Hepatocyte (in vitro differentiated cells): Measurements from ENCODE around the gene HDAC11. TPM values are rescaled to one million over a fixed set of nuclear protein-coding genes. Genes with fewer than 3 reads are reported as not detected.
A peak's percentile ranks its signal among the peaks of the same experiment; 100 is the strongest.

Experiments
- DNase-seq: peaks from one replicate; pipeline ENCODE4 v3.0.0-alpha.2; 2016; ENCODE audit warnings: low spot score
- H2AFZ ChIP-seq: fragments of 200-600 bp; sonication (generic); 2 replicates; pipeline ENCODE4 v1.6.0; 2016; ENCODE audit warnings: antibody characterized with exemption, mild to moderate bottlenecking
- H3K27ac ChIP-seq: fragments of 200-600 bp; sonication (generic); 2 replicates; pipeline ENCODE4 v1.5.1; 2016; ENCODE audit warnings: mild to moderate bottlenecking
- H3K27me3 ChIP-seq: fragments of 200-600 bp; sonication (generic); 2 replicates; pipeline ENCODE4 v1.6.1; 2016
- H3K36me3 ChIP-seq: fragments of 200-600 bp; sonication (generic); replicated peaks from 2 replicates; pipeline ENCODE4 v1.5.1; 2016; ENCODE audit warnings: low read depth; ENCODE audit not compliant: insufficient read depth
- H3K4me1 ChIP-seq: fragments of 200-600 bp; sonication (generic); 2 replicates; pipeline ENCODE4 v1.5.1; 2016; ENCODE audit warnings: mild to moderate bottlenecking, moderate library complexity; ENCODE audit not compliant: insufficient read depth
- H3K4me2 ChIP-seq: fragments of 200-600 bp; sonication (generic); 2 replicates; pipeline ENCODE4 v1.6.0; 2016
- H3K4me3 ChIP-seq: fragments of 200-600 bp; sonication (generic); 2 replicates; pipeline ENCODE4 v1.5.1; 2016; ENCODE audit warnings: mild to moderate bottlenecking
- H3K79me2 ChIP-seq: fragments of 200-600 bp; sonication (generic); 2 replicates; pipeline ENCODE4 v1.6.0; 2017; ENCODE audit warnings: mild to moderate bottlenecking
- H3K9me2 ChIP-seq: fragments of 200-600 bp; sonication (generic); replicated peaks from 2 replicates; pipeline ENCODE4 v1.6.0; 2017; ENCODE audit warnings: mild to moderate bottlenecking; ENCODE audit not compliant: insufficient read depth
- H3K9me3 ChIP-seq: fragments of 200-600 bp; sonication (generic); 2 replicates; pipeline ENCODE4 v1.5.1; 2016; ENCODE audit warnings: low read depth, mild to moderate bottlenecking
- H4K20me1 ChIP-seq: fragments of 200-600 bp; sonication (generic); 2 replicates; pipeline ENCODE4 v1.6.0; 2016; ENCODE audit warnings: mild to moderate bottlenecking; ENCODE audit not compliant: insufficient read depth, poor library complexity, severe bottlenecking
- CTCF ChIP-seq: fragments of 200-600 bp; sonication (generic); IDR thresholded peaks from 2 replicates; pipeline ENCODE4 v1.5.1; 2016; ENCODE audit warnings: antibody characterized with exemption, mild to moderate bottlenecking; ENCODE audit not compliant: poor library complexity
- EZH2 ChIP-seq: fragments of 200-600 bp; sonication (generic); IDR thresholded peaks from 2 replicates; pipeline ENCODE4 v1.6.1; 2016; ENCODE audit warnings: antibody characterized with exemption, mild to moderate bottlenecking, borderline replicate concordance
- EZH2phosphoT487 ChIP-seq: fragments of 200-600 bp; sonication (generic); IDR thresholded peaks from one replicate; pipeline ENCODE4 v1.6.1; 2018; ENCODE audit warnings: antibody characterized with exemption, mild to moderate bottlenecking, low read depth, moderate library complexity; ENCODE audit not compliant: unreplicated experiment, severe bottlenecking
- WGBS: methylation state at CpG from one replicate; pipeline ENCODE4 v1.1.6; 2016; ENCODE audit warnings: low lambda C conversion rate; ENCODE audit errors: missing lambda C conversion rate; 5-methylcytosine and 5-hydroxymethylcytosine counted together
- polyA plus RNA-seq: library from polyadenylated mRNA; unstranded; fragments of >200 nt; fragmentation: Nextera tagmentation; extraction: Ambion mirVana; gene quantifications from 2 replicates; pipeline ENCODE4 v1.2.1, GENCODE V29; 2016
- total RNA-seq: library from RNA; depleted of rRNA; stranded (reverse); fragments of >200 nt; gene quantifications from 2 replicates; pipeline ENCODE4 v1.2.3, GENCODE V29; 2014

The HDAC11 gene
- total and polyA plus RNA-seq, 2 experiments from 2014 or later, result 8.4 to 12.3 TPM

GRCh38 chr3:13482106-13482690 is 2.1 kb downstream of the HDAC11 start:
- Histone ChIP-seq H3K27ac (no peak overlapping the region), H3K4me2 (no peak overlapping the region), H3K79me2 (no peaks in the 10 kb centered on the region), H3K4me1 (peaks cover 20% of the 10 kb centered on the region), H3K36me3 (no peaks in the 10 kb centered on the region), H3K4me3 (no peak overlapping the region), H3K27me3 (no peaks in the 10 kb centered on the region), H3K9me3 (no peaks in the 10 kb centered on the region), H2AFZ (no peak overlapping the region), H4K20me1 (no peaks in the 10 kb centered on the region), H3K9me2 (no peaks in the 10 kb centered on the region)
- TF ChIP-seq CTCF, result no peak
- no peak for TF ChIP-seq EZH2phosphoT487
- no peak for TF ChIP-seq EZH2
- 87% methylated on average over 10 of the region's 10 CpGs for WGBS
- no peak for DNase-seq

- Histone ChIP-seq H4K20me1 (no peaks in the 10 kb centered on the region), H3K4me2 (no peak overlapping the region), H3K27ac (no peak overlapping the region), H3K4me1 (peaks cover 20% of the 10 kb centered on the region), H2AFZ (no peak overlapping the region), H3K79me2 (no peaks in the 10 kb centered on the region), H3K36me3 (no peaks in the 10 kb centered on the region), H3K4me3 (no peak overlapping the region), H3K9me3 (no peaks in the 10 kb centered on the region), H3K9me2 (no peaks in the 10 kb centered on the region), H3K27me3 (no peaks in the 10 kb centered on the region)
- DNase-seq, result no peak
- WGBS, result 91% methylated on average over 7 of the region's 7 CpGs
- TF ChIP-seq CTCF (no peak), EZH2 (no peak), EZH2phosphoT487 (no peak)
These were observed 3.2 kb downstream of the HDAC11 start for GRCh38 chr3:13483286-13483685.

- no peak overlapping the region for H3K4me2 ChIP-seq
- peaks cover 18% of the 10 kb centered on the region for H3K4me1 ChIP-seq
- no peaks in the 10 kb centered on the region for H4K20me1 ChIP-seq
- H3K27me3 ChIP-seq, result no peaks in the 10 kb centered on the region
- H3K36me3 ChIP-seq, result no peaks in the 10 kb centered on the region
- DNase-seq, result no peak
- TF ChIP-seq EZH2, result no peak
- TF ChIP-seq CTCF, result no peak
- no peak for TF ChIP-seq EZH2phosphoT487
- WGBS, result 87% methylated on average over 21 of the region's 21 CpGs
- H3K9me2 ChIP-seq, result no peaks in the 10 kb centered on the region
- H2AFZ ChIP-seq, result no peak overlapping the region
- no peak overlapping the region for H3K4me3 ChIP-seq
- H3K79me2 ChIP-seq, result no peaks in the 10 kb centered on the region
- H3K27ac ChIP-seq, result peak overlapping the region; percentile 81
- no peaks in the 10 kb centered on the region for H3K9me3 ChIP-seq
These were observed 4.0 kb downstream of the HDAC11 start for GRCh38 chr3:13483988-13484695.
